ENCODE measurements around the gene WWP2. TPM values are rescaled to one million over a fixed set of nuclear protein-coding genes. Genes with fewer than 3 reads are reported as not detected.

WWP2 gene
- total RNA-seq, 3 donors from 2014 or later (not counting 1 experiment from before 2014, with no cell fraction given), result 72.8 to 95.6 (median 81.6) TPM

DNA sequence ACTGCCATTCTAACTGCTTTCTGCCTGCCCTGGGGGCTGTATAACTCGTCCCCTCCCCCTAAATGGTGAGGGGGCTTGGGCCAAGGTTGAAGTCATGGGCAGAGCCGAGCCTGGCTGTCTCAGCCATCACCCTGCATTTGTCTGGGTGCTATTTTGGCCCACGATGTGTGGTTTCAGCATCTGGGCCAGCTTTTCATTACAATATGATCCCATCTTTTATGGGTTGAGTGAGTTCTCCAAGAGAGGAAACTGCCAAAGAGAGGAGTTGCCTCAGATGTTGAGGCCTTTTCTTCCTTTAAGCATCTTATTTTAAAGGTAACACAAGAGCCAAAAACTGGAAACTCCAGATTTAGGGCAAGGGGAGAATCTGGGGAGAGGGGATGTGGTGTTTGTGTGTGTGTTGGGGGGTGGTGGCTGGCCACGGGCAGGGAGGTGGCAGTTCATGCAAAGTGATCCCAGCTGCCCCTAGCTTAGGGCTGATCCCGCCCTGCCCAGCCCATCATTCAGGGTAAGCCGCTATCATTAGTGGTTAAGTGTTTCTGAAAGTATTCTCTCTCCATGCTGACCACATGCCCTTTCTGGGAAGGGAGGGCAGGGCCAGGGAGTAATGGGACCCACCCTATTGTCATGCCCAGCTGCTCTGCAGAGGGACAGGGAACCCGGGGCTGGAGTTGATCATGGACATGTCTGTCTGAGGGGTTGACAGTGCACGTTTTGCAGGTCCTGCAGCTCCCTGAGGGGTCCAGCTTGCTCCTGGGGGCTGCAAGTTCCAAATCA is 105.8 kb downstream of the WWP2 start:
- H3K4me1 Mint-ChIP-seq, result peaks cover 8 to 9% of the 10 kb centered on the region in 2 donors
- H3K4me1 ChIP-seq (ENCODE audit: control insufficient read depth, insufficient read depth, low read length), result no peaks in the 10 kb centered on the region
- DNase-seq (no peak), ATAC-seq (no peak)
- peaks cover 9% of the 10 kb centered on the region for H3K36me3 Mint-ChIP-seq
- H3K27me3 Mint-ChIP-seq (ENCODE audit: low read depth in 2 of 2), result no peaks in the 10 kb centered on the region
- H3K36me3 ChIP-seq (ENCODE audit: control insufficient read depth, insufficient read depth, low read length), result peaks cover 8% of the 10 kb centered on the region
- H3K27me3 ChIP-seq (ENCODE audit: control insufficient read depth, insufficient read depth, low read length), result no peaks in the 10 kb centered on the region
- no peak overlapping the region for H3K4me3 Mint-ChIP-seq
- H3K4me3 ChIP-seq (ENCODE audit: low read length), result no peak overlapping the region
- TF ChIP-seq, protein P1, sequence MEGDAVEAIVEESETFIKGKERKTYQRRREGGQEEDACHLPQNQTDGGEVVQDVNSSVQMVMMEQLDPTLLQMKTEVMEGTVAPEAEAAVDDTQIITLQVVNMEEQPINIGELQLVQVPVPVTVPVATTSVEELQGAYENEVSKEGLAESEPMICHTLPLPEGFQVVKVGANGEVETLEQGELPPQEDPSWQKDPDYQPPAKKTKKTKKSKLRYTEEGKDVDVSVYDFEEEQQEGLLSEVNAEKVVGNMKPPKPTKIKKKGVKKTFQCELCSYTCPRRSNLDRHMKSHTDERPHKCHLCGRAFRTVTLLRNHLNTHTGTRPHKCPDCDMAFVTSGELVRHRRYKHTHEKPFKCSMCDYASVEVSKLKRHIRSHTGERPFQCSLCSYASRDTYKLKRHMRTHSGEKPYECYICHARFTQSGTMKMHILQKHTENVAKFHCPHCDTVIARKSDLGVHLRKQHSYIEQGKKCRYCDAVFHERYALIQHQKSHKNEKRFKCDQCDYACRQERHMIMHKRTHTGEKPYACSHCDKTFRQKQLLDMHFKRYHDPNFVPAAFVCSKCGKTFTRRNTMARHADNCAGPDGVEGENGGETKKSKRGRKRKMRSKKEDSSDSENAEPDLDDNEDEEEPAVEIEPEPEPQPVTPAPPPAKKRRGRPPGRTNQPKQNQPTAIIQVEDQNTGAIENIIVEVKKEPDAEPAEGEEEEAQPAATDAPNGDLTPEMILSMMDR (IDR thresholded peaks at IDR 0.05), result no peak
- 87% methylated on average over 8 of the region's 8 CpGs for WGBS (ENCODE audit: insufficient coverage)
- intact Hi-C loops (cut with micrococcal nuclease), result no loop called here
- H3K9me3 ChIP-seq (ENCODE audit: control insufficient read depth, insufficient read depth, low read length), result no peaks in the 10 kb centered on the region
- H3K27ac Mint-ChIP-seq, result no peak overlapping the region
- H3K27ac ChIP-seq (ENCODE audit: low read length), result no peak overlapping the region
- no peaks in the 10 kb centered on the region for H3K9me3 Mint-ChIP-seq

DNA sequence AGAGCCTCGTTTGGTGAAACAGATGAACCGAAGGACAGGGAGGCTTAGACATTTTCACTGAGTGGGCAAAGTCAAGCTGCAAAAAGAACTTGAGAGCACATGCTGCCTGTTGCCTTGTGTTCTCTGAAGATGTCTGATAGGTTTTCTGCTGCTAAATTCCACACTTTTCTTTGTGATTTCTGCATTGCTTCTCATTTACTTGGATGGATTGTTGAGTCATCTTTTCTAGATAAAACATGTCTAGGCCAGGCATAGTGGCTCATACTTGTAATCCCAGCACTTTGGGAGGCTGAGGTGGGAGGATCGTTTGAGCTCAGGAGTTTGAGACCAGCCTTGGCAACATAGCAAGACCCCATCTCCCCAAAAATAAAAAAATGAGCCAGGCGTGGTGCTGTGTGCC is 108.6 kb downstream of the WWP2 start:
- Histone ChIP-seq H3K9me3 (ENCODE audit: control insufficient read depth, insufficient read depth, low read length) (no peaks in the 10 kb centered on the region), H3K4me1 (ENCODE audit: control insufficient read depth, insufficient read depth, low read length) (no peaks in the 10 kb centered on the region), H3K4me3 (ENCODE audit: low read length) (no peak overlapping the region), H3K27ac (ENCODE audit: low read length) (no peak overlapping the region), H3K36me3 (ENCODE audit: control insufficient read depth, insufficient read depth, low read length) (peaks cover 32% of the 10 kb centered on the region), H3K27me3 (ENCODE audit: control insufficient read depth, insufficient read depth, low read length) (no peaks in the 10 kb centered on the region)
- intact Hi-C loops (cut with micrococcal nuclease), result no loop called here
- DNase-seq, result no peak
- TF ChIP-seq, protein P1 (IDR thresholded peaks at IDR 0.05), result no peak
- Mint-ChIP-seq H3K4me3 (no peak overlapping the region), H3K9me3 (no peaks in the 10 kb centered on the region), H3K36me3 (peaks cover 11% of the 10 kb centered on the region), H3K27ac (no peak overlapping the region), H3K4me1 (peaks cover 1 to 2% of the 10 kb centered on the region in 2 donors), H3K27me3 (ENCODE audit: low read depth in 2 of 2) (no peaks in the 10 kb centered on the region)
- 100% methylated on average over 4 of the region's 4 CpGs for WGBS (ENCODE audit: insufficient coverage)
- ATAC-seq, result no peak

DNA sequence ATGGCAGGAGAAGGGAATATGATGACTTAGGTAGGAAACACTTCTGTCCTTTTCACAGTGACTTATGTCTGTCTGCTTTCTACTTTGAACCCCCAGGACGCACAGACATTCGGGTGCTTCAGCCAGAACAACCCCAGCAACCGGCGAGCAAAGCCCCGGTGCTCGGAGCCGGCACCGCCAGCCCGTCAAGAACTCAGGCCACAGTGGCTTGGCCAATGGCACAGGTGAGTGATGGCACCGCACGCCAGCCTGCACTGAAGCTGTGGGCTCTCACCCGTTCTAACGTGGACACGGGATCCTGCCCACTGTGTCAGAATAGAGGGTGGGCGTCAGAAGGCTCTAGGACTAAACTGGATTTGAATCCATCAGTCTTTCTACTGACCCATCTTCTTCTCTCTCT is 109.6 kb downstream of the WWP2 start:
- no peaks in the 10 kb centered on the region for H3K27me3 ChIP-seq (ENCODE audit: control insufficient read depth, insufficient read depth, low read length)
- H3K27me3 Mint-ChIP-seq (ENCODE audit: low read depth in 2 of 2), result no peaks in the 10 kb centered on the region
- H3K9me3 Mint-ChIP-seq, result no peaks in the 10 kb centered on the region
- H3K9me3 ChIP-seq (ENCODE audit: control insufficient read depth, insufficient read depth, low read length), result no peaks in the 10 kb centered on the region
- intact Hi-C loops (cut with micrococcal nuclease), result no loop called here
- 97% methylated on average over 15 of the region's 15 CpGs for WGBS (ENCODE audit: insufficient coverage)
- no peak for ATAC-seq
- H3K4me3 Mint-ChIP-seq, result no peak overlapping the region
- peaks cover 11% of the 10 kb centered on the region for H3K36me3 Mint-ChIP-seq
- H3K27ac ChIP-seq (ENCODE audit: low read length), result no peak overlapping the region
- no peaks in the 10 kb centered on the region for H3K4me1 Mint-ChIP-seq
- DNase-seq, result no peak
- no peaks in the 10 kb centered on the region for H3K4me1 ChIP-seq (ENCODE audit: control insufficient read depth, insufficient read depth, low read length)
- TF ChIP-seq, protein P1 (IDR thresholded peaks at IDR 0.05), result no peak
- no peak overlapping the region for H3K27ac Mint-ChIP-seq
- no peak overlapping the region for H3K4me3 ChIP-seq (ENCODE audit: low read length)
- peaks cover 34% of the 10 kb centered on the region for H3K36me3 ChIP-seq (ENCODE audit: control insufficient read depth, insufficient read depth, low read length)

DNA sequence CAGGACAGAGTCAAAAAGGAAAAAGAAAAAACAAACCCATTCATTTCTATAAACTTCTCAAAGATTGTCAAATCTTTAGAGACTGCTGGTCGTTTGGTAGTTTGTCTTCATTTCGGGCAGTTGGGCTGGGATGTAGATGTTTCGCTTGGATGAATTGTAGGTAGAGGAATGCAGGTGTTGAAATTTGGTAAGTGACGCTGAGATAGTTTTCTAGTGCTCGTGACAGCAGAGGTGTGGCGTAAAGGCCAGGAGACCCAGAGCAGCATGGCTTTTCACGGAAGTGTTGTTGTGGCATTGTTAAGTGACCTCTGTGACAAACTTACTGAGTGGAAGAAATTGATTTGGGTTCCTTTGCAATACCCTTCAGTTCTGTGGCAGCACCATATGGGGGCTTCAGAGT is 110.8 kb downstream of the WWP2 start:
- peaks cover 38% of the 10 kb centered on the region for H3K36me3 ChIP-seq (ENCODE audit: control insufficient read depth, insufficient read depth, low read length)
- no peak overlapping the region for H3K4me3 ChIP-seq (ENCODE audit: low read length)
- H3K4me3 Mint-ChIP-seq, result no peak overlapping the region
- TF ChIP-seq, protein P1 (IDR thresholded peaks at IDR 0.05), result no peak
- H3K4me1 ChIP-seq (ENCODE audit: control insufficient read depth, insufficient read depth, low read length), result no peaks in the 10 kb centered on the region
- H3K9me3 ChIP-seq (ENCODE audit: control insufficient read depth, insufficient read depth, low read length), result no peaks in the 10 kb centered on the region
- intact Hi-C loops (cut with micrococcal nuclease), result no loop called here
- H3K27ac Mint-ChIP-seq, result no peak overlapping the region
- DNase-seq (no peak), ATAC-seq (no peak)
- peaks cover 19% of the 10 kb centered on the region for H3K36me3 Mint-ChIP-seq
- no peaks in the 10 kb centered on the region for H3K4me1 Mint-ChIP-seq
- H3K27me3 ChIP-seq (ENCODE audit: control insufficient read depth, insufficient read depth, low read length), result no peaks in the 10 kb centered on the region
- H3K9me3 Mint-ChIP-seq, result no peaks in the 10 kb centered on the region
- WGBS (ENCODE audit: insufficient coverage), result 96% methylated on average over 7 of the region's 7 CpGs
- H3K27ac ChIP-seq (ENCODE audit: low read length), result no peak overlapping the region
- H3K27me3 Mint-ChIP-seq (ENCODE audit: low read depth in 2 of 2), result no peaks in the 10 kb centered on the region
